Measurements from ENCODE around the gene TNFAIP3.

Gene TNFAIP3

GRCh38 chr6:137846274-137846673 lies 20.8 kb upstream of the TNFAIP3 start:
- no peak for FAIRE-seq

GRCh38 chr6:137846772-137847313 lies 20.2 kb upstream of the TNFAIP3 start:
- no peak for FAIRE-seq

- FAIRE-seq = no peak
These were observed 19.3 kb upstream of the TNFAIP3 start for GRCh38 chr6:137847748-137848147.

GRCh38 chr6:137848672-137849071 lies 18.4 kb upstream of the TNFAIP3 start:
- no peak for FAIRE-seq

GRCh38 chr6:137849181-137849980 lies 17.7 kb upstream of the TNFAIP3 start:
- FAIRE-seq = no peak

GRCh38 chr6:137849981-137850714 lies 16.9 kb upstream of the TNFAIP3 start:
- no peak for FAIRE-seq

- FAIRE-seq = no peak
These were observed 16.1 kb upstream of the TNFAIP3 start for GRCh38 chr6:137850816-137851602.

GRCh38 chr6:137851669-137852068 lies 15.4 kb upstream of the TNFAIP3 start:
- FAIRE-seq = no peak

GRCh38 chr6:137852346-137852745 lies 14.7 kb upstream of the TNFAIP3 start:
- FAIRE-seq = no peak

GRCh38 chr6:137852811-137853210 lies 14.2 kb upstream of the TNFAIP3 start:
- no peak for FAIRE-seq

- no peak for FAIRE-seq
These were observed 13.4 kb upstream of the TNFAIP3 start for GRCh38 chr6:137853569-137854213.

GRCh38 chr6:137856138-137856898 lies 10.7 kb upstream of the TNFAIP3 start:
- FAIRE-seq = no peak

GRCh38 chr6:137859025-137859424 lies 8.0 kb upstream of the TNFAIP3 start:
- no peak for FAIRE-seq

GRCh38 chr6:137860394-137861005 lies 6.6 kb upstream of the TNFAIP3 start:
- FAIRE-seq = no peak

- FAIRE-seq = no peak
These were observed 5.3 kb upstream of the TNFAIP3 start for GRCh38 chr6:137861550-137862337.

GRCh38 chr6:137862419-137863090 lies 4.5 kb upstream of the TNFAIP3 start:
- no peak for FAIRE-seq

GRCh38 chr6:137863091-137863797 lies 3.8 kb upstream of the TNFAIP3 start:
- FAIRE-seq = no peak

GRCh38 chr6:137864812-137865508 lies 2.1 kb upstream of the TNFAIP3 start:
- FAIRE-seq = no peak

All from G401.6 (cell line).